Parathyroid adenoma (tissue), 2 donors: ENCODE data around the gene GRIN2A.

ENCODE experiments used
- H2AFZ ChIP-seq: fragments of 300-600 bp; sonication (generic); one replicate; pipeline ENCODE4 v1.7.0; 2017; ENCODE audit warnings: antibody characterized with exemption, mild to moderate bottlenecking
- H3K27ac ChIP-seq: fragments of 300-600 bp; sonication (generic); one replicate; pipeline ENCODE4 v1.7.0; 2017
- H3K27me3 ChIP-seq: fragments of 300-600 bp; sonication (generic); one replicate; pipeline ENCODE4 v1.7.0; 2017; ENCODE audit warnings: low read length; ENCODE audit not compliant: control insufficient read depth, insufficient read depth
- H3K36me3 ChIP-seq: fragments of 300-600 bp; sonication (generic); one replicate; pipeline ENCODE4 v1.7.0; 2017; ENCODE audit warnings: low read length; ENCODE audit not compliant: control insufficient read depth, insufficient read depth
- H3K4me1 ChIP-seq: fragments of 300-600 bp; sonication (generic); one replicate; pipeline ENCODE4 v1.7.0; 2017; ENCODE audit warnings: control low read depth
- H3K4me2 ChIP-seq: fragments of 300-600 bp; sonication (generic); one replicate; pipeline ENCODE4 v1.7.0; 2017; ENCODE audit warnings: low read length
- H3K4me3 ChIP-seq: fragments of 300-600 bp; sonication (generic); one replicate; pipeline ENCODE4 v1.7.0; 2017; ENCODE audit warnings: low read depth, low read length
- H3K79me2 ChIP-seq: fragments of 300-600 bp; sonication (generic); one replicate; pipeline ENCODE4 v1.7.0; 2017; ENCODE audit warnings: control low read depth
- H3K9ac ChIP-seq: fragments of 300-600 bp; sonication (generic); one replicate; pipeline ENCODE4 v1.7.0; 2017; ENCODE audit warnings: mild to moderate bottlenecking
- H3K9me3 ChIP-seq: fragments of 300-600 bp; sonication (generic); one replicate; pipeline ENCODE4 v1.7.0; 2017; ENCODE audit warnings: low read length; ENCODE audit not compliant: control insufficient read depth
- TF ChIP-seq, protein P1 (sequence below): fragments of 300-600 bp; sonication (generic); IDR thresholded peaks from one replicate; pipeline ENCODE4 v1.7.0; 2017; ENCODE audit warnings: antibody characterized with exemption, mild to moderate bottlenecking
- donor health status: primary hyperparathyroidism.

The GRIN2A gene

DNA sequence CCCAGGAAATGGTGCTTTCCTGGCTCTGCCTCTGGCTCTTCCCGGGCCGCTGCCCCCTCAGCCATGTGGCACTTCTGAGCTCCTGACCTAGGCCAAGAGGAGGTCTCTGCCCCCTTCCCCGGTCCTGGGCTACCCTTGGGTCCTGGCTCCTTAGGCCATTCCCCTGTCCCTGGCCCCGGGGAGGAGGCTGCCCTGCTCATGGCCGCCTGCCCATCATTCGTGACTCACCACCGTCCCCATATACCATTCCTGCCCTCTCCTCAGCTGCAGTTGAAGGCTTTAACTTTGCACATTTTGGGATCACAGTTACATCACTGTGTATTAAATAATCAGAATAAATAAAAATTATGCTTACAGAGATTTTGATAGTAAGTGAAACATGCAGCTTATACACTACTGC lies 69.0 kb downstream of the GRIN2A start:
- H3K36me3 ChIP-seq, result no peaks in the 10 kb centered on the region
- H3K9ac ChIP-seq, result no peak overlapping the region
- no peak overlapping the region for H3K4me3 ChIP-seq
- no peaks in the 10 kb centered on the region for H3K9me3 ChIP-seq
- H3K27ac ChIP-seq, result no peak overlapping the region
- no peaks in the 10 kb centered on the region for H3K27me3 ChIP-seq
- no peak overlapping the region for H3K4me2 ChIP-seq
- no peaks in the 10 kb centered on the region for H3K4me1 ChIP-seq
- H3K79me2 ChIP-seq, result no peaks in the 10 kb centered on the region
- H2AFZ ChIP-seq, result no peak overlapping the region
- TF ChIP-seq, protein P1, sequence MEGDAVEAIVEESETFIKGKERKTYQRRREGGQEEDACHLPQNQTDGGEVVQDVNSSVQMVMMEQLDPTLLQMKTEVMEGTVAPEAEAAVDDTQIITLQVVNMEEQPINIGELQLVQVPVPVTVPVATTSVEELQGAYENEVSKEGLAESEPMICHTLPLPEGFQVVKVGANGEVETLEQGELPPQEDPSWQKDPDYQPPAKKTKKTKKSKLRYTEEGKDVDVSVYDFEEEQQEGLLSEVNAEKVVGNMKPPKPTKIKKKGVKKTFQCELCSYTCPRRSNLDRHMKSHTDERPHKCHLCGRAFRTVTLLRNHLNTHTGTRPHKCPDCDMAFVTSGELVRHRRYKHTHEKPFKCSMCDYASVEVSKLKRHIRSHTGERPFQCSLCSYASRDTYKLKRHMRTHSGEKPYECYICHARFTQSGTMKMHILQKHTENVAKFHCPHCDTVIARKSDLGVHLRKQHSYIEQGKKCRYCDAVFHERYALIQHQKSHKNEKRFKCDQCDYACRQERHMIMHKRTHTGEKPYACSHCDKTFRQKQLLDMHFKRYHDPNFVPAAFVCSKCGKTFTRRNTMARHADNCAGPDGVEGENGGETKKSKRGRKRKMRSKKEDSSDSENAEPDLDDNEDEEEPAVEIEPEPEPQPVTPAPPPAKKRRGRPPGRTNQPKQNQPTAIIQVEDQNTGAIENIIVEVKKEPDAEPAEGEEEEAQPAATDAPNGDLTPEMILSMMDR, result no peak

DNA sequence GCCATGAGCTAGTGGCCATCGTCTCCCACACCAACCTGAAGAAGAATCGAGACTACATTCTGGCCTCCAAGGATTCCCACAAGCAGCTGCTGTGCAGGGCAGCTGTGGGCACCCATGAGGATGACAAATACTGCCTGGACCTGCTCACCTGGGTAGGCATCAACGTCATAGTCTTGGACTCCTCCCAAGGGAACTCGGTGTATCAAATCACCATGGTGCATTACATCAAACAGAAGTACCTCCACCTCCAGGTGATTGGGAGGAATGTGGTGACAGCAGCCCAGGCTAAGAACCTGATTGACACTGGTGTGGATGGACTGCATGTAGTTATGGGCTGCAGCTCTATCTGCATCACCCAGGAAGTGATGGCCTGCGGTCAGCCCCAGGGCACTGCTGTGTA lies 70.2 kb downstream of the GRIN2A start:
- H3K36me3 ChIP-seq, result no peaks in the 10 kb centered on the region
- TF ChIP-seq, protein P1, result no peak
- H3K27me3 ChIP-seq, result no peaks in the 10 kb centered on the region
- no peak overlapping the region for H3K4me3 ChIP-seq
- H3K9ac ChIP-seq, result no peak overlapping the region
- H3K79me2 ChIP-seq, result no peaks in the 10 kb centered on the region
- no peak overlapping the region for H3K27ac ChIP-seq
- no peak overlapping the region for H3K4me2 ChIP-seq
- H3K4me1 ChIP-seq, result no peaks in the 10 kb centered on the region
- H2AFZ ChIP-seq, result no peak overlapping the region
- H3K9me3 ChIP-seq, result no peaks in the 10 kb centered on the region

DNA sequence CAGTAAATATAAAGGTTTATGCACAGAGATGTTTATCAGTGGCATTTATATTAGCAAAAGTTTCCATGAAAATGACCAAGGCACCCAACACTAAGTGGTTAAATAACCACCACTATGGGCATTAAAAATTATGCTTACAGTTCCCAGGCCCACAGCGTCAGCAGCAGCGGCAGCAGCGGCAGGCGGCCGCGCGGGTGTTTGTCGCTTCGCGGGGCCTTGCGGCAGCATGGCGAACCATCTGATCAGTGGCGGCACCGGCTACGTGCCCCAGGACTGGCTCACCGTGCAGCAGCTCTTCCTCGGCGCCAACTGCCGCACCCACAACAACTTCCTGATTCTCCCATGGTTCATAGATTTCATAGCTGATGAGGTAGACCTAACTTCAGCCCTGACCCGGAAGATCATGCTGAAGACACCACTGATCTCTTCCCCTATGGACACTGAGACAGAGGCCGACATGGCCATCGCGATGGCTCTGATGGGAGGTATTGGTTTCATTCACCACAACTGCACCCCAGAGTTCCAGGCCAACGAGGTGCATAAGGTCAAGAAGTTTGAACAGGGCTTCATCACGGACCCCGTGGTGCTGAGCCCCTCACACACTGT lies 71.0 kb downstream of the GRIN2A start:
- Histone ChIP-seq H3K27ac (no peak overlapping the region), H3K9ac (no peak overlapping the region), H3K36me3 (no peaks in the 10 kb centered on the region), H3K79me2 (no peaks in the 10 kb centered on the region), H3K4me1 (no peaks in the 10 kb centered on the region), H3K4me3 (no peak overlapping the region), H2AFZ (no peak overlapping the region), H3K9me3 (no peaks in the 10 kb centered on the region), H3K27me3 (no peaks in the 10 kb centered on the region), H3K4me2 (no peak overlapping the region)
- TF ChIP-seq, protein P1, result no peak

DNA sequence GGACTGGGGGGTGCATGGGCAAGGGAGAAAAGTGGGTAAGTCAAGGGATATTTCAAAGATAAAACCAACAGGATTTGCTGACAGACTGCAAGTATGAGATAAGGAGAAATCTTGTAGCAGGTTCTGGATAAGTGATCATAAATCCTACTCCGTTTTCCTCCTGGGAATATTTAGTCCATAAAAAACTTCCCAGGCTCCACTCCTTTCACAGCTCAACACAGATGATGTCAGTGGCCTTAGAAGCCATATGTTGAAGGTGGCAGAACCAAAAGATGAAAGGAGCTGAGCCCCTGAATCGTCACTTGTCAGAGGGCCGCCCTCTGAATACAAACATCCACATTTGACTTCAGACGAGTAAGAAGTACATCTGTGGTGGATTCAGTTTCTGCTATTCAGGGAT lies 71.7 kb downstream of the GRIN2A start:
- no peaks in the 10 kb centered on the region for H3K79me2 ChIP-seq
- H3K27me3 ChIP-seq, result no peaks in the 10 kb centered on the region
- H3K4me1 ChIP-seq, result no peaks in the 10 kb centered on the region
- H3K27ac ChIP-seq, result no peak overlapping the region
- no peaks in the 10 kb centered on the region for H3K9me3 ChIP-seq
- H3K36me3 ChIP-seq, result no peaks in the 10 kb centered on the region
- no peak overlapping the region for H3K9ac ChIP-seq
- H2AFZ ChIP-seq, result no peak overlapping the region
- H3K4me2 ChIP-seq, result no peak overlapping the region
- H3K4me3 ChIP-seq, result no peak overlapping the region
- TF ChIP-seq, protein P1, result no peak

DNA sequence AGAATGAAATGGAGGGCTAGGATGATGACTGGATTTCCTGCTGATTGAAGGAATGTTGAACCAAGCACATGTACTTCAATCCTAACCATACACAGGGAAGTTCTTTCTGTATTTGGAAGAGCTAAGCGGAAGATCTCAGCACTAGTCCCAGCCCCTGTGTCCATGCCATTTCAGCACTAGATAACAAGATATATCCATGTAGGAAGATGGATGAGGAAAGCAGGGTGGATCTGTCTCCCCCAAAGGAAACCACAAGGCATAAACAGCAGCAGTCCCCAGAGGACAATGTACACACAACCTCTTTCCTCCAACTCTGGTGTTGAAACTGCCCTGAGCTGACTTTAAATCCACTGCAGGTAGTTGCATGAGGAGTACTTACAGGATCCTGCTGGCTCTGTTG lies 75.1 kb downstream of the GRIN2A start:
- no peak overlapping the region for H3K4me3 ChIP-seq
- H3K79me2 ChIP-seq, result no peaks in the 10 kb centered on the region
- no peak overlapping the region for H3K4me2 ChIP-seq
- no peak overlapping the region for H3K27ac ChIP-seq
- no peaks in the 10 kb centered on the region for H3K36me3 ChIP-seq
- no peak overlapping the region for H2AFZ ChIP-seq
- no peaks in the 10 kb centered on the region for H3K4me1 ChIP-seq
- TF ChIP-seq, protein P1, result no peak
- H3K9ac ChIP-seq, result no peak overlapping the region
- no peaks in the 10 kb centered on the region for H3K9me3 ChIP-seq
- H3K27me3 ChIP-seq, result no peaks in the 10 kb centered on the region
